Gastroesophageal sphincter (tissue), 3 donors: ENCODE results near the gene GOLGA5.

Experiments
- CTCF ChIP-seq, 4 experiments: fragments of 200-600 bp in 2 of 4; fragments of 450-650 bp in 2 of 4; sonication (generic) in 1 of 4; IDR thresholded peaks; one replicate each; pipeline ENCODE4 v1.5.1; 2017 to 2019; ENCODE audit warnings: antibody characterized with exemption in 4 of 4, mild to moderate bottlenecking in 2 of 4, moderate library complexity in 2 of 4
- EP300 ChIP-seq: sonication (generic); formaldehyde crosslinking; IDR thresholded peaks from one replicate; pipeline ENCODE4 v1.6.1; 2017; ENCODE audit warnings: antibody characterized with exemption, mild to moderate bottlenecking
- POLR2A ChIP-seq, 2 donors: fragments of 450-650 bp; IDR thresholded peaks; one replicate each; pipeline ENCODE4 v1.6.1; 2017; ENCODE audit warnings: antibody characterized with exemption in 2 of 2, mild to moderate bottlenecking in 2 of 2, moderate library complexity in 1 of 2

DNA sequence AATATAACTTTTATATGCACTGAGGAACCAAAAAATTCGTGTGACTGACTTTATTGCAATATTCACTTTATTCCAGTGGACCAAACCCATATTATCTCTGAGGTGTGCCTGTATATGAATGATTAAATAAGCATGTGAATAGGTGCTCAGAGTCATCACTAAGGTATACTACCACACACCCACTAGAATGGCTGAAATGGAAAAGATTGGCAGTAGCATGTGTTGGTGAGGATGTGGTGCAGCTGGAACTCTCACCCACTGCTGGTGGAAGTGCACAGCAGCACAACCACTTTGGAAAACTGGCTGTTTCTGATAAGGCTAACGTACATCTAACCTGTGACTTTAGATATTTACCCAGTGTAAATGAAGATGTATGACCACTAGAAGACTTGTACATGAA is 36.8 kb downstream of the GOLGA5 start:
- no peak for TF ChIP-seq EP300
- no peak for TF ChIP-seq POLR2A (IDR thresholded peaks at IDR 0.05)
- no peak for TF ChIP-seq CTCF (IDR thresholded peaks at IDR 0.05)
